HG02798 (cell line): ENCODE data around the gene SAFB.
"Not testable (repeated sequence)": the region's sequence is repeated elsewhere in the genome, so short reads cannot be mapped to it uniquely, and the experiment has no call there.

Experiments used
- ATAC-seq: cut with Tn5 transposase; IDR thresholded peaks from one replicate; pipeline ENCODE4 v1.9.1; 2021; ENCODE audit warnings: mild to moderate bottlenecking; ENCODE audit not compliant: unreplicated experiment, poor library complexity

The SAFB gene

DNA sequence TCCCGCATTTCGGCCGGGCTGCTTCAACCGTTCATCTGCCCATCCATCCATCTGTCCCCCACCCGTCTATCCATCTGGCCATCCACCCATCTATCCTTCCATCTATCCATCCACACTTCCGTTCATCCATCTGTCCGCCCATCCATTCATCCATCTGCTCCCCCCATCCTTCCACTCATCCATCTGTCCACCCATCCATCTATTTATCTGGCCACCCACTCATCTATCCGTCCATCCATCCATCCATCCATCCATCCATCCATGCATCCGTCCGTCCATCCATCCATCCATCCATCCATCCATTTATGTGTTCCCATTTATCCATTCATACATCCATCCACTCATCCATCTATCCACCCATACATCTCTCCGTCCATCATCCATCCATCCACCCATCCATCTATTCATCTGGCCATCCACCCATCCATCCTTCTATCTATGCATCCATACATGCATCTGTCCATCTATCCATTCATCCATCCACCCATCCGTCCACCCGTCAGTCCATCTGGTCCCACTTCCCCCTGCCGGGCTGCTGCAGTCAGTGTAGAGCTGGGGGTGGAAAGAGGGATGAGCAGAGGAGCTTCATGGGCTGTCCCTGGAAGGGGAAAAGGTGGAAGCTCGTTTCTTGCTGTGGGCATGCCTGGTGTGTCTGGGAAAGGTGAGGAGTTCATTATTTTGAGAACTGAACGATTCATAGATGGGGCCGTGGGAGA, 58.7 kb downstream of the SAFB start:
- no peak for ATAC-seq

DNA sequence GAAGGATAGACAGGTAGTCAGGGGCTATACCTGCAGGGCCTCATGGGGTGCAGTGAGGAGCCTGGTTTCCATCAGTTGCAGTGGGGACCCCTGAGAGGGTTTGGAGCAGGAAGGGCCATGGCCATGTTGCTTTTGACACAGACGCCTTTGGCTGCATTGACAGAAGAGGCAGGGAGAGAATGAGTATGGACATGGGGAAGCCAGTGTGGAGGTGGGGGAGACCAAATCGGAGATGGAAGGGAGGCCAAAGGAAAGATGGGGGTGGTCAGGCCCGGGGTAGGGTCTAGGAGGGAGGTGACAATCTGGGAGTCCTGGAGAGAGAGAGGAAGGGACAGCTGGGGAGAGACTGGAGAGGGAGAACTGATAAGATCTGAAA, 59.2 kb downstream of the SAFB start:
- no peak for ATAC-seq

DNA sequence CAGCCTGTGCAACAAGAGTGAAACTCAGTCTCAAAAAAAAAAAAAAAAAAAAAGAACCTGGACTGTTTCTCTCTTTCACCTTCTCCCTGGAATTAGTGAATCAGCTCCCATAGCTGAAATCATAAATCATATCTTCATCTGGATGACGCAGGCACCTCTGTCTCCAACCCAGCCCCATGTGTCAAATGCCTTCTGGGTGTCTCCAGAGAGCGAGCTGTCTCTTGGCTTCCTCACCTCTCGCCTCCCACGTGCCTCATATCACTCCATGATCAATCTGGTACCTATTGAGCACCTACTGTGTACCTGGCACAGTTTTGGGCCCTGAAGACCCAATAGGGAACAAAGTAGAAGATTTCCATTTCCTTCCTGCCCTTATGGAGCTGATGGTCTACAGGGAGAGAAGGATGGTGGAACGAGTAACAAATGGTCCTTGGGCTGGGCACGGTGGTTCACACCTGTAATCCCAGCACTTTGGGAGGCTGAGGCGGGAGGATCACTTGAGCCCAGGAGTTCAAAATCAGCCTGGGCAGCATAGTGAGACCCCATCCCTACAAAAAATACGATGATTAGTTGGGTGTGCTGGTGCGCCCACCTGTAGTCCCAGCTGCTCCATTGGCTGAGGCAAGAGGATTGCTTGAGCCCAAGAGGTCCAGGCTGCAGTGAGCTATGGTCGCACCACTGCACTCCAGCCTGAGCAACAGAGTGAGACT, 60.4 kb downstream of the SAFB start:
- ATAC-seq = no peak

DNA sequence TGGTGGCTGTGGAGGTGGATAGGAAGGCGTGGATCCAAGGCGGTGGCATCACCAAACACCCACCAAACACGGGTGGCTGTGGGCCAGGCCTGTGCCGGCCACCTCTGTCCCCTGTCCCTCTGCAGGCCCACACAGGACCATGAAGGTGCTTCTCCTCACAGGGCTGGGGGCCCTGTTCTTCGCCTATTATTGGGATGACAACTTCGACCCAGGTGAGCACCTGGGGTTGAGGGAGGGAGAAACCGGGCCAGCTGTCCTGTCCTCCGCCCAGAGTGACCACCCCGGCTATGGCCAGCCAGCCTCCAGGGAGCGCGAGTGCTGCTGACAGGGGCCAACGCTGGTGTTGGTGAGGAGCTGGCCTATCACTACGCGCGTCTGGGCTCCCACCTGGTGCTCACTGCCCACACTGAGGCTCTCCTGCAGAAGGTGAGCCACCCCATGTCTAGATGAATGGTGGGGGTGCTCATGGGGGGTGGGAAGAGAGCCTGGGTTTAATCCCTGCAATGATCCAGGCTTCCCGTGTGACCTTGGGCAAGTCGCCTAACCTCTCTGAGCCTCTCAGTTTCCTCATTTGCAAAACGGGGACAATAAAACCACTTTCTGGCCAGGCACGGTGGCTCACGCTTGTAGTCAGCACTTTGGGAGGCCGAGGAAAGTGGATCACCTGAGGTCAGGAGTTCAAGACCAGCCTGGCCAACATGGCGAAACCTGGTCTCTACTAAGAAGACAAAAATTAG, 62.0 kb downstream of the SAFB start:
- ATAC-seq = no peak

DNA sequence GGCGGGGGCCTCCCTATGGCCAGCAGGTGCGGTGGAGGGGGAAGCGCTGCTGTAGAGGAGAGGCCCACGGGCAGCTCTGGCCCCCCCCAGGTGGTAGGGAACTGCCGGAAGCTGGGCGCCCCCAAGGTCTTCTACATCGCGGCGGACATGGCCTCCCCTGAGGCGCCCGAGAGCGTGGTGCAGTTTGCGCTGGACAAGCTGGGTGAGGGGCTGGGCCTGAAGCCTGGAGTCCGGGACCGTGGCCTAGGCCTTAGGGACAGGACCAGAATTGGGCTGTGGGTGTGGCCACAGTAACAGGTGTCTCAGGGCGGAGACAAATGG, 63.4 kb downstream of the SAFB start:
- ATAC-seq = no peak

DNA sequence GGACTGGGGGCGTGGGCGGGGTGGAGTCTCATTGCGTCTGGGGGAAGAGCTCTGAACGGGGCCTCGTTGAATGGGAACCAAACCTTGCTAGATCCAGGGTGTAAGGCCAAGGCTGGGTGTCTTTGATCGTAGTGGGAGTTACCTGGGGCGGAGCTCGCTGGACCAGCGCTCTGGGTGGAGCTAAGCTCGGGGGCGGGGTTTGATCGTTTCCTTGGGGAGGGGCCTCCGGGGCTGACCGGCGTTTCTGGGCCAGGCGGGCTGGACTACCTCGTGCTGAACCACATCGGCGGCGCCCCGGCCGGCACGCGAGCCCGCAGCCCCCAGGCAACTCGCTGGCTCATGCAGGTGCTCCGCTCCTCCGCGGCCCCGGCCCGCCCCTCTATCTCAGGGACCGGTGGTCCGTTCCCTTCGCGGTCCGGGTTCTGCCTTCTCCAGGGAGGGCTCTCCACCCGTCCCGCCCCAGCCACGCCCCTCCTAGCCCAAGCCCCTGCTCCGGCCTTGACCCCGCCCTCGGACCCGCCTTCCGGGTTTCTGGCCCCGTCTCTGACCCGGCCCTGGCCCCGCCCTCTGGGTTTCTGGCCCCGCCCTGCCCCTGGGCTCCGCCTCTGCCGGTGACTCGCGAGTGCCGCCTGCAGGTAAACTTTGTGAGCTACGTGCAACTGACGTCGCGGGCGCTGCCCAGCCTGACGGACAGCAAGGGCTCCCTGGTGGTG, 63.9 kb downstream of the SAFB start:
- peak; percentile 59 for ATAC-seq

DNA sequence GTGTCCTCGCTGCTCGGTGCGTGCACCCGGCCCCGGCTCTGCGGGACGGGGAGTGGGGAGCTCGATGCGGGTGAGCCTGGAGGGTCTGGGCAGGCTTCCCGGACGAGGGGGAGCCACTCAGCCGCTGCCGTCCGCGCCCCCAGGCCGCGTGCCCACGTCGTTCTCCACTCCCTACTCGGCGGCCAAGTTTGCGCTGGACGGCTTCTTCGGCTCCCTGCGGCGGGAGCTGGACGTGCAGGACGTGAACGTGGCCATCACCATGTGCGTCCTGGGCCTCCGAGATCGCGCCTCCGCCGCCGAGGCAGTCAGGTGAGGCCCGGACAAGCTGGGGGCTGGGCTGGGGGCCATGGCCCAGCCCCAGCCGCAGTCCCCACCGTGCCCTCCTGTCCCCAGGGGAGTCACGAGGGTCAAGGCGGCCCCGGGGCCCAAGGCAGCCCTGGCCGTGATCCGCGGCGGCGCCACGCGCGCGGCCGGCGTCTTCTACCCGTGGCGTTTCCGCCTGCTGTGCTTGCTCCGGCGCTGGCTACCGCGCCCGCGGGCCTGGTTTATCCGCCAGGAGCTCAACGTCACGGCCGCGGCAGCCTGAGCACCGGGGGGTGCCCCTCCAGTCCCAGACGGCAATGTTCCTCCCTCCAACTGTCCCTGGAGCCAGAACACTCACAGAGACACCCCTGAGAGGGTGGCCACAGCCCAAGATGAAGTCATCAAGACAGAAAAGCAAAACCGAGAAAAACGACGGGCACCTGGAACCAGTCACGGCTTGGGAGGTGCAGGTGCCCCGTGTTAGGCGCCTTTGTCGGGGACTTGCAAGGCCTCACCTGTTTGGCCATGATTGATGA, 64.7 kb downstream of the SAFB start:
- no peak for ATAC-seq

DNA sequence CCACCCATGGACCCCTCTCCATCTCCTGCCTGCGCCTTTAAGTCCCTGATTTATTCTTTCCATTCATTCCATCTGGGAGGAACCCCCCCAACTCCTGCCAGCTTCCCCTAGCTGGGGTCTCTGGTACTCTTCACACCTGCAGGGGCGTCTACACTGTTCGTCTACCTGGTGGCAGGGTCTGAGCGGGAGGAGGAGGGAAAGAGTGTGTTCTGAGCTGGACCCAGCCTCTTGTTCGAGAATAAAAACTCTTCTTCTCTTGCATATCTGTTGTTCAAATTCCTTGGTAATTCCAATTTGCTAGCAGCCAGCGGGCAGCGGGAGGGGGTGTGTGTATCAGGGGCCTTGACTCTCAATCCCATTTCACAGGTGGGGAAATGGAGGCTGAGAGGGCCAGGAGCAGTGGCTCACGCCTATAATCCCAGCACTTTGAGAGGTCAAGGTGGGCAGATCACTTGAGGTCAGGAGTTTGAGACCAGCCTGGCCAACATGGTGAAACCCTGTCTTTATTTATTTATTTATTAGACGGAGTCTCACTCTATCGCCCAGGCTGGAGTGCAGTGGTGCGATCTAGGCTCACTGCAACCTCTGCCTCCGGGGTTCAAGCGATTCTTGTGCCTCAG, 65.5 kb downstream of the SAFB start:
- ATAC-seq = not testable (repeated sequence)

DNA sequence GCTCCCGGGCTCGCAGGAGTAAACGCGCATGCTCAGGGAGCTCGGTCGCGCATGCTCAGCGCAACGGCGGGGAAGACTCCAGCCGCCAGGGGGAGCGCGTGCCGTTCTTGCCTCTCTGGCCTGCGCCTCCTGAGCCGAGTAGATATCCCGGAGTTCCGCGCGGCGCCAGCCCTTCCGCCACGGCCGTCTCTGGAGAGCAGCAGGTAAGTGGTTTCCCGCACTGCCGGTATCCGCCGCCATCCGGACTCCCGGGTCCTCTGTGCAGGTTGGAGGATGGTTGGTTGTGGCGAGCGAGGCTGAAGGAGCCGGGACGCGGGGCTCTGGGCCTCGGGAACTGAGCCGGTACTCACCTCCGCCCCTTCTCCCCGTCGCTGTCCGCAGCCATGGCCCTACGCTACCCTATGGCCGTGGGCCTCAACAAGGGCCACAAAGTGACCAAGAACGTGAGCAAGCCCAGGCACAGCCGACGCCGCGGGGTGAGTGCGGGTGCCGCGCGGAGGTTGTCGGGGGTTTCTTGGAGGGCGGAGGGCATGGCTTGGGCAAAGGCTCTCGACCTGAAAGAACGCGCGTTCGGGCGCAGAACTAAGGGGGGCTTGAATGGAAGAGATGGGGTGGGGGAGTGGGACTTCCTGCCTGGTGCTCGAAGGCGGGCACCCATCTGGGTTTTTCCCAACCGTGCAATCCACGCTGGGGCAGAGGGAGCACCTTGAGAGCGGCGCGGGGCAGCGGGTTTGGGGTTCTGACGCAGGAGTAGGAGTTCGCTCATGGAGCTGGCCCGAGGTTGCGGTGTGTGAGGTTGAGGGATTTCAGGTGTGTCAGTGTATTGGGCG, 67.5 kb downstream of the SAFB start, which contains the start of gene RPL36:
Gene RPL36 (plus strand): TSS at position 171 of the 830 bp plus-strand sequence. CDS start 213 bp downstream, at position 384.
- ATAC-seq = peak; percentile 64

DNA sequence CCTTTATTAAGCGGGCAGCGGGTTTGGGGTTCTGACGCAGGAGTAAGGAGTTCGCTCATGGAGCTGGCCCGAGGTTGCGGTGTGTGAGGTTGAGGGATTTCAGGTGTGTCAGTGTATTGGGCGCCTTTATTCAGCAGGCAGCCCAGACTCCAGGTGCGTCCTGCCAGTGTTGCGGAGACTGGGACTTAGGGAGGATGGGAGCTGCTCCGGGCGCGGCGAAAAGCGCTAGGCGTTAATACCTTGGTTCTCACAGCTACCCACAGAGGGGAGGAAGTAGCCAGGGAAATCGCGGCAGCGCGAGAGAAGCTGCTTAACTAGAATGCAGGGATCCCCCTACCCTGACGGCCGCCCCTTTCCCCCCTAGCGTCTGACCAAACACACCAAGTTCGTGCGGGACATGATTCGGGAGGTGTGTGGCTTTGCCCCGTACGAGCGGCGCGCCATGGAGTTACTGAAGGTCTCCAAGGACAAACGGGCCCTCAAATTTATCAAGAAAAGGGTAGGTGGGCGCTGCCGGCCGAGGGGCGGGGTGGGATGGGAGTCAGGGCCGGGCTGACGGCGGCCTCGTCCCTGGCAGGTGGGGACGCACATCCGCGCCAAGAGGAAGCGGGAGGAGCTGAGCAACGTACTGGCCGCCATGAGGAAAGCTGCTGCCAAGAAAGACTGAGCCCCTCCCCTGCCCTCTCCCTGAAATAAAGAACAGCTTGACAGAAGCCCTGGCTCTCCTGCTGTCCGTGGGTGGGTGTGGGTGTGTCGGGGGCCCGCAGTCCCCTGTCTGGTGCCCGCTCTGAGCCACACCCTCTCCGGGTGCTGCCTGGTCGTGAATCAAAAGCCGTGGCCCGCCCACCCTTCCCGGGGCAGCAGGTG, 68.3 kb downstream of the SAFB start:
- ATAC-seq = no peak

DNA sequence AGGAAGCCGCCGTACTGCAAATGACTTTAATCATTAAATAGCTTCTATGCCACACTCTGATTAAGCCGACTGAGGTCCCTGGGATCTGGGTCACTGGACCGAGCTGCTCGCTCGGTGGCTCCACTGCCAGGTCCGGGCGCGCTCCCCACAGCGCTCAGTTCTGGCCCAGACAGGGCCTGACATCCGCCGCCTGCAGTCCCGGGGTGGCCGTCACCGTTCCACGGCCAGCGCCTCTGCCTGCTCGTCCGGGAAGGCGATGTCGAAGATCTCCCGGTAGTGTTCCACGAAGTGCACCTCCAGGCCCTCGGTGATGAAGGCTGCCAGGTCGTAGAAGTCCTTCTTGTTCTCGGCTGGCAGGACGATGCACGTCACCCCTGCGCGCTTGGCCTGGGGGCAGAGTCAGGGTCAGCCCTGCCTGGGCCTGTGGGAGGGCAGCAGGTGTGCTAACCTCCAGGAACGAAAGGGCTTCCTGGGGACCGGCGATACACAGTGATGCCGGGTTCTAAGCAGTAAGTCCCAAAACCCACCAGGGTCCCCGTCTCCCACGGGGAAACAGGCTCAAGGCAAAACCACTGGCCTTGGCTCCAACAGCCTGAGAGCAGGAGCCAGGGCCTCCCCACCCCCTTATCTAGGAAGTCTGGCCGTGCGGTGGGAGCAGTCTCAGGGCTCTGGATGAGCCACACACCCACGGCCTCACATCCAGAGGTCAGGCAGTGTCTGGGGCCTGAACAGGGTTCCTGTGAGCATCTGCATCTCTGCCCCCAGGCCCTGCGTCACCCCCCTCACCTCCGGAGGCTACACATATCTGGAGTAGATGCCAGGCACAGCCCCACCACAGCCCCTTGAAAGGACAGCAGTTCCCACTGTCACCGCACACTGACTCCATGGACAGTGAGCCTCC, 69.2 kb downstream of the SAFB start:
- ATAC-seq = no peak

DNA sequence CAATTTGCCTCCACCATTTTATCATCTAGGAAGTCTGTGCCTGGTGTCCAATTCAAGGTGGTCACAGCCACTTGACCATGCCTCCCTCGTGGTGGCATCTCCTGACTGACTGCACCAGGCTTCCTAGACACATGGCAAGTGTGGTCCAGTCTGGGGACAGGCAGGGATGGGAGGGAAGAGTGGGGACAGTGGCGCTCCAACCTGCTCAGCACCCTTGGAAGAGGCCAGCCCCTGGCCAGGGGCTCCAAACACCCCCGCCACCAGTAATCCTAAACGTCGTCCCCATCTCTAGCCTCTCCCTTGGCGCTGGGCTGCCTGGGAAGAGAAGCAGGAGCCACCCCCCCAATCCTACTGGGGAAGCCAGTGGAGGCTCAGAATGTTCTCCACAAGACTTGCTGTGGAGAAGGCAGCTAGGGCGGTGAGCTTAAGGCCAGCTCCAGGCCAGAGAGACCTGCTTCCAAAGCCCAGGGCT, 69.9 kb downstream of the SAFB start:
- ATAC-seq = no peak

DNA sequence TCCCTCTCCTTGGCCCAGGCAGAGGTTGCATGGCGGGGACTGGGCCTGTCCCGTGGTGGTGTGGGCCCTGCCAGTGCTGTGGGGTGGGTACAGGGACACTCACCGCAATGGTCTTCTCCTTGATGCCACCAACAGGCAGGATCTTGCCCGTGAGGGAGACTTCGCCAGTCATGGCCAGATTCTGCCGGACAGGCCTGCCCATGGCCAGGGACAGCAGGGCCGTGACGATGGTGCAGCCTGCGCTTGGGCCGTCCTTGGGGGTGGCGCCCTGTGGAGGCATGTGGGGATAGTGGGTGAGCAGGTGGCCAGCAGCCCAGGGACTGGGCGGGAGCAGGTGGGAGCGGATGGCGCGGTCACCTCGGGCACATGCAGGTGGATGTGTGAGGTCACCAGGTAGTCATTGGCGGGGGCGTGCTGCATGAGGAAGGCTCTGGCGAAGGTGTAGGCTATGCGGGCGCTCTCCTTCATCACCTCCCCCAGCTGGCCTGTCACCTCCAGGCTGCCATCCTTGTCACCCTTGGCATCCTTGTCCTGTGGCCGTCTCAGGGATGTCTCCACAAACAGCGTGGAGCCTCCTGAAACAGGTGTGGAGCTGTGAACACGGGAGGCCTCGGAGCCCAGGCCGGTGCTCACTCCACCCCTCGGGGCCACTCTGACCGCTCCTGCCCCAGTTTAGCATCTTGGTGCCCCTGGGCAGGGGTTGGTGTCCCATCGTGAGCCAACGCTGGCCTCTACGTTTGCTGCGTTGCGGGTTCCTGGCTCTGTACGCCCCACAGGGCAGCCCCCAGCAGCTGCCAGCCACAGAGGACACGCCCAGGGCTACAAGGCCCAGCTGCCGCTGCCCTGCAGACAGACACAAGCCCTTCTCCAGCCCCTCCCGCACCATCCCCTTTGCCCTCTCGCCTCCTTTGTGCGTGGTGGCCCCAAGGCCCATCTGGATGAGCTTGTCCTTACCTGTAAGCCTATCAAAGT, 70.6 kb downstream of the SAFB start:
- ATAC-seq = no peak

DNA sequence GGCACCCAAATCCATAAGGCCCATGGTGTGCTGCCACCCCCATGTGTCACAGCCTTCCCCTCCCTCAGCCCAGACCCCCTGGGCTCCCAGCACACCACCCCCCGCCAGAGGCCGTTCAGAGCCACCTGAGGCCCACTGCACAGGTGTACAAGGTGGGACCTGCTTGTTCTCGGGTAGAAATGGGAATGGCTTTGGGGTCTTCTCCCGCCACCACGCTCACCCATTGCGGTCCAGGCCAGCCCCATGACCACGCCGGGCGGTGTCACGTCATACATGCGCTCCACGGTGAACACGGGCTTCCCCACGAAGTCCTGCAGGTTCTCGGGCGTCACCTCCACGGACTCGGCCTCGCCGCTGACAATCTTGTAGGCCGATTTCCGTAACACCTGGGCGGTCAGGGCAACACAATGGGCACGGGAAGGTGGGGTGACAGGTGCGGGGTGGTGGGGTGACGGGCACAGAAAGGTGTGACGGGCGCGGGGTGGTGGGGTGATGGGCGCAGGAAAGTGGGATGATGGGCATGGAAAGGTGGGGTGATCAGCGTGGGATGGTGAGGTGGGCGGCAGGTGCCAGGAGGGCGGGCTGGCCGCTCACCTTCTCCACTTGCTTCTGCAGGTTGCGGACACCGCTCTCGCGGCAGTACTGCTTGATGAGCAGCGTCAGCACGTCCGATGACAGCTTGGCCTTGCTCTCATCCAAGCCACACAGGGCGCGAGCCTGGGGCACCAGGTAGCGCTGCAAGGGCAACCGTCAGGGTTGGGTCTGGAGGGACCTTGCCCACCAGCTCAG, 71.5 kb downstream of the SAFB start:
- ATAC-seq = no peak
